Measurements from ENCODE around the gene PIGS. TPM values are rescaled to one million over a fixed set of nuclear protein-coding genes. Genes with fewer than 3 reads are reported as not detected.

The PIGS gene
- total and polyA plus RNA-seq, 2 of the 13 experiments (the other 11 are each of a cell fraction or from before 2014, with no cell fraction given): 31.7 to 42.6 TPM

DNA sequence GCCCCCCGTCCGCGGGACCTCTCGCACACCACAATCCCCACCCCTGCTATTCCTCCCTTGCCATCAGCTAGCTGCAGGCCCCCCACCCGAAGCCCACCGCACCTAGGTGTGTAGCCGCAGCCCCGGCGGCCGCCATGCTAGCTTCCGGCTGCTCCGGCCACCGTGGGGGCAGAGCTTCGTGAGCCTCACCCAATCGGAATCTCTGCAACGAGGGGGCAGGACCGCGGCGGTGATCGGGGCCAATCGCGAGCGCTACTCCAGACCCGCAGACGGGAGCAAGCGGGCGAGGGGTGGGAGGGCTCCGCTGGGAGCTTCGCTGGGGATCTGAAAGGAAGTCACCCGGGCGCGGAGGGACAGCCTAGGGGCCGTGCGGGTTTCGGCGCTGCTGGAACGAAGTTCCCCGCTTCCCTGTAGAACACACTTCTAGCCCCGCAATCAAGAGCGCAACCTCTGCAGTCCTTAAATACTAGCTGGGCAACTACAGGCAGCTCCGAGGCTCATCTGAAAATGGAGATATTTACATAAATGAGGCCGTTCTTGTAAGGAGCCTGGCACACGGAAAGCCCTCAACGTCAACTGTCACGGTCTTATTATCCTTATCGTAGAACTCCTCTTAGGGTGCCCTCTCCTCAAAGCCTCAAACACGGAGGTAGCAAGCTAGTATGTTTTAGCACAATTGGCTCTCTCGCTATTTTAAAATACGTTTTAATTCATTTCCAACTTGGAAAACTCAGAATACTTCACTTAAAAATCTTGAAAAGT is at the start of gene PIGS (continued):
- TF ChIP-seq YEATS4 (CRISPR knock-in tag; IDR thresholded peaks at IDR 0.05; ENCODE audit: borderline replicate concordance) (peak; percentile 76), CBX5 (CRISPR knock-in tag; IDR thresholded peaks at IDR 0.05; ENCODE audit: borderline replicate concordance) (no peak; the same call in 1 of the 2 replicates), SIN3A (IDR thresholded peaks at IDR 0.05; ENCODE audit: borderline replicate concordance, low read depth, low read length) (peak; percentile 86; the same call in 1 of the 2 replicates), ZBTB7B (CRISPR knock-in tag; IDR thresholded peaks at IDR 0.05) (0 out of 2 replicates have a peak, but pooled peaks have one; percentile 45)

DNA sequence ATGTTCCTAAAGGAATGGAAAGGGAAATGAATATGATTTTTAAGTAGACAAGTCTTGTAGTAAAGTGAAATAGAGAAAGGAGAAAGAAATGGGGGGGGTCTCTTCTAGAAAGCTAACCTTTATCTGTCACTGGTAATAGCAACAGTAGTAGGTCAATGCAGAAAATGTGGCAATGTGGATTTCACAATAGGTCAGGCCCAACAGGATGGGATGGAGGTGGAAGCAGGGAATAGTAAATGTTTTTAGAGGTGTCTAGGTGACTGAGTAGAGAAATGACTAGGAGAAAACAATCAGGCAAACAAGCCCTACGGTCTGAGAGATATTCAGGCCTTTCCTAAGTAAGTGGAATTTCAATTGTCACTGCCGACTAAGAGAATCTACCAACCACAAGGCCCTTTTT is 48.7 kb upstream of the PIGS start:
- CTCF ChIA-PET (ENCODE audit: low intra/inter-chr PET ratio, low total read pairs): no interaction called here
- FAIRE-seq: no peak
- BruUV-seq (replicated peaks): no TSS peak

More for the DNA sequence above, 48.7 kb upstream of the PIGS start:
- DNase-seq (ENCODE audit: low spot score) (no peak), ATAC-seq (no peak)
- H3K27me3 ChIP-seq (ENCODE audit: control insufficient read depth in 1 of 2, insufficient read depth in 2 of 2, low read length in 2 of 2): no peaks in the 10 kb centered on the region
- no peak overlapping the region for H2AFZ ChIP-seq (ENCODE audit: low read length)
- 84% methylated on average over 2 of the region's 2 CpGs for WGBS (ENCODE audit: low lambda C conversion rate)
- intact Hi-C loops (cut with micrococcal nuclease; ENCODE audit: unreplicated experiment) (no loop called here), in situ Hi-C loops (cut with HindIII; ENCODE audit: extremely low pct_ligation_motif_present, low pct_unique_long_range_greater_than_20kb) (loop anchor here (5.0 kb wide), 1 partner anchor 48 kb away; the partner anchor contains the start of gene PIGS)
- no peaks in the 10 kb centered on the region for H3K4me1 ChIP-seq (ENCODE audit: insufficient read depth, low read length)
- H3K9me3 ChIP-seq (ENCODE audit: low read length): no peaks in the 10 kb centered on the region
- TF ChIP-seq, protein P1, sequence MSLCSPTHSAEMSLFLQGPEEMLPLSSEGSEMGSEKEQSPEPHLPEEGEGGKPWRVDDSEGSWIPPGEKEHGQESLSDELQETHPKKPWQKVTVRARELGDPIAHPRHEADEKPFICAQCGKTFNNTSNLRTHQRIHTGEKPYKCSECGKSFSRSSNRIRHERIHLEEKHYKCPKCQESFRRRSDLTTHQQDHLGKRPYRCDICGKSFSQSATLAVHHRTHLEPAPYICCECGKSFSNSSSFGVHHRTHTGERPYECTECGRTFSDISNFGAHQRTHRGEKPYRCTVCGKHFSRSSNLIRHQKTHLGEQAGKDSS (CRISPR knock-in tag; IDR thresholded peaks at IDR 0.05; ENCODE audit: borderline replicate concordance, low read depth): no peak
- peak; percentile 66 for TF ChIP-seq CEBPB (IDR thresholded peaks at IDR 0.05; ENCODE audit: borderline replicate concordance, low read depth, low read length)
- H4K20me1 ChIP-seq (ENCODE audit: insufficient read depth, low read length): no peaks in the 10 kb centered on the region
- H3K9ac ChIP-seq (ENCODE audit: insufficient read depth, low read depth, low read length): no peak overlapping the region
- H3K79me2 ChIP-seq (ENCODE audit: insufficient read depth, low read length): no peaks in the 10 kb centered on the region
- H3K4me3 ChIP-seq (replicated peaks in 1 of 3; ENCODE audit: insufficient read depth in 1 of 3, low read depth in 2 of 3, low read length in 3 of 3): no peak overlapping the region
- POLR2A ChIA-PET: no interaction called here
- H3K36me3 ChIP-seq (replicated peaks in 1 of 2; ENCODE audit: control insufficient read depth in 1 of 2, insufficient read depth in 2 of 2, low read length in 2 of 2): peaks cover 50 to 85% of the 10 kb centered on the region in 2 experiments
- no peak overlapping the region for H3K4me2 ChIP-seq (ENCODE audit: low read depth, low read length)
- H3K27ac ChIP-seq (ENCODE audit: extremely low read length, insufficient read depth, low read length): no peak overlapping the region
